Ectodermal cell (in vitro differentiated cells): ENCODE data around the gene PML.

Experiments used
- H3K27ac ChIP-seq: 2 replicates; pipeline ENCODE4 v1.7.0; 2013; ENCODE audit warnings: mild to moderate bottlenecking, low read depth, low read length; ENCODE audit not compliant: insufficient read depth, poor library complexity, severe bottlenecking
- H3K27me3 ChIP-seq: 2 replicates; pipeline ENCODE4 v1.7.0; 2013; ENCODE audit warnings: mild to moderate bottlenecking, low read length; ENCODE audit not compliant: insufficient read depth, control insufficient read depth, poor library complexity, severe bottlenecking
- H3K36me3 ChIP-seq: one replicate; pipeline ENCODE4 v1.7.0; 2013; ENCODE audit warnings: low read length; ENCODE audit not compliant: control insufficient read depth, insufficient read depth
- H3K4me1 ChIP-seq: one replicate; pipeline ENCODE4 v1.7.0; 2013; ENCODE audit warnings: low read length; ENCODE audit not compliant: control insufficient read depth, insufficient read depth
- H3K4me3 ChIP-seq: 2 replicates; pipeline ENCODE4 v1.7.0; 2013; ENCODE audit warnings: low read depth, low read length, control low read depth; ENCODE audit not compliant: insufficient read depth
- H3K9me3 ChIP-seq: 2 replicates; pipeline ENCODE4 v1.7.0; 2013; ENCODE audit warnings: mild to moderate bottlenecking, low read length, moderate library complexity; ENCODE audit not compliant: control insufficient read depth
- WGBS, 2 experiments: methylation state at CpG; one replicate each; pipeline ENCODE4 v1.1.7; 2013; ENCODE audit warnings: missing lambda C conversion rate in 2 of 2; 5-methylcytosine and 5-hydroxymethylcytosine counted together

PML gene

GRCh38 chr15:73951601-73952000 is 42.9 kb upstream of the PML start:
- H3K4me1 ChIP-seq, result peaks cover 15% of the 10 kb centered on the region
- 58 to 59% methylated on average over 12 of the region's 13 CpGs for WGBS, 2 experiments
- no peaks in the 10 kb centered on the region for H3K27me3 ChIP-seq
- no peak overlapping the region for H3K4me3 ChIP-seq
- no peaks in the 10 kb centered on the region for H3K9me3 ChIP-seq
- no peak overlapping the region for H3K27ac ChIP-seq
- H3K36me3 ChIP-seq, result no peaks in the 10 kb centered on the region

GRCh38 chr15:73952171-73952912 is 42.2 kb upstream of the PML start:
- H3K27ac ChIP-seq, result no peak overlapping the region
- peaks cover 15% of the 10 kb centered on the region for H3K4me1 ChIP-seq
- no peaks in the 10 kb centered on the region for H3K9me3 ChIP-seq
- no peak overlapping the region for H3K4me3 ChIP-seq
- H3K27me3 ChIP-seq, result no peaks in the 10 kb centered on the region
- 91% methylated on average over 21 of the region's 21 CpGs for WGBS, 2 experiments
- H3K36me3 ChIP-seq, result no peaks in the 10 kb centered on the region

GRCh38 chr15:73952913-73953750 is 41.4 kb upstream of the PML start:
- no peak overlapping the region for H3K27ac ChIP-seq
- 89 to 92% methylated on average over 10 of the region's 10 CpGs for WGBS, 2 experiments
- H3K27me3 ChIP-seq, result no peaks in the 10 kb centered on the region
- no peak overlapping the region for H3K4me3 ChIP-seq
- no peaks in the 10 kb centered on the region for H3K9me3 ChIP-seq
- H3K36me3 ChIP-seq, result no peaks in the 10 kb centered on the region
- H3K4me1 ChIP-seq, result peaks cover 15% of the 10 kb centered on the region

GRCh38 chr15:73954188-73955145 is 40.0 kb upstream of the PML start:
- H3K27me3 ChIP-seq, result no peaks in the 10 kb centered on the region
- H3K36me3 ChIP-seq, result no peaks in the 10 kb centered on the region
- no peaks in the 10 kb centered on the region for H3K9me3 ChIP-seq
- H3K27ac ChIP-seq, result no peak overlapping the region
- whole genome bisulfite sequencing, 2 experiments, result 89 to 90% methylated on average over 27 of the region's 27 CpGs
- H3K4me1 ChIP-seq, result peaks cover 15% of the 10 kb centered on the region
- H3K4me3 ChIP-seq, result no peak overlapping the region

GRCh38 chr15:73955326-73955725 is 39.2 kb upstream of the PML start:
- H3K4me1 ChIP-seq, result peaks cover 15% of the 10 kb centered on the region
- H3K27ac ChIP-seq, result no peak overlapping the region
- no peak overlapping the region for H3K4me3 ChIP-seq
- WGBS, 2 experiments, result 95% methylated on average over 4 of the region's 4 CpGs
- H3K9me3 ChIP-seq, result no peaks in the 10 kb centered on the region
- no peaks in the 10 kb centered on the region for H3K27me3 ChIP-seq
- H3K36me3 ChIP-seq, result no peaks in the 10 kb centered on the region

- WGBS, 2 experiments, result 90 to 91% methylated on average over 12 of the region's 12 CpGs
- Histone ChIP-seq H3K27ac (no peak overlapping the region), H3K27me3 (no peaks in the 10 kb centered on the region), H3K36me3 (no peaks in the 10 kb centered on the region), H3K9me3 (no peaks in the 10 kb centered on the region), H3K4me3 (no peak overlapping the region), H3K4me1 (peaks cover 12% of the 10 kb centered on the region)
Measured at GRCh38 chr15:73955861-73956742, 38.4 kb upstream of the PML start.

GRCh38 chr15:73956743-73957135 is 37.8 kb upstream of the PML start:
- no peak overlapping the region for H3K4me3 ChIP-seq
- no peak overlapping the region for H3K27ac ChIP-seq
- peaks cover 6% of the 10 kb centered on the region for H3K4me1 ChIP-seq
- H3K36me3 ChIP-seq, result no peaks in the 10 kb centered on the region
- no peaks in the 10 kb centered on the region for H3K9me3 ChIP-seq
- WGBS, 2 experiments, result 89 to 92% methylated on average over 9 of the region's 9 CpGs
- no peaks in the 10 kb centered on the region for H3K27me3 ChIP-seq

- peaks cover under 1% of the 10 kb centered on the region for H3K4me1 ChIP-seq
- WGBS, 2 experiments, result 90 to 92% methylated on average over 8 of the region's 8 CpGs
- H3K36me3 ChIP-seq, result no peaks in the 10 kb centered on the region
- H3K27ac ChIP-seq, result no peak overlapping the region
- no peaks in the 10 kb centered on the region for H3K27me3 ChIP-seq
- H3K4me3 ChIP-seq, result no peak overlapping the region
- H3K9me3 ChIP-seq, result no peaks in the 10 kb centered on the region
Measured at GRCh38 chr15:73957276-73957675, 37.2 kb upstream of the PML start.

- H3K4me1 ChIP-seq, result no peaks in the 10 kb centered on the region
- H3K27me3 ChIP-seq, result no peaks in the 10 kb centered on the region
- WGBS, 2 experiments, result 86 to 91% methylated on average over 2 of the region's 2 CpGs
- no peaks in the 10 kb centered on the region for H3K9me3 ChIP-seq
- H3K4me3 ChIP-seq, result no peak overlapping the region
- no peak overlapping the region for H3K27ac ChIP-seq
- H3K36me3 ChIP-seq, result no peaks in the 10 kb centered on the region
Measured at GRCh38 chr15:73957785-73958184, 36.7 kb upstream of the PML start.
